Measurements from ENCODE around the gene PCGF2. TPM values are rescaled to one million over a fixed set of nuclear protein-coding genes. Genes with fewer than 3 reads are reported as not detected.

Gene PCGF2
- total RNA-seq, 4 donors from 2014 or later = 5.3 to 15.2 (median 7.0) TPM

DNA sequence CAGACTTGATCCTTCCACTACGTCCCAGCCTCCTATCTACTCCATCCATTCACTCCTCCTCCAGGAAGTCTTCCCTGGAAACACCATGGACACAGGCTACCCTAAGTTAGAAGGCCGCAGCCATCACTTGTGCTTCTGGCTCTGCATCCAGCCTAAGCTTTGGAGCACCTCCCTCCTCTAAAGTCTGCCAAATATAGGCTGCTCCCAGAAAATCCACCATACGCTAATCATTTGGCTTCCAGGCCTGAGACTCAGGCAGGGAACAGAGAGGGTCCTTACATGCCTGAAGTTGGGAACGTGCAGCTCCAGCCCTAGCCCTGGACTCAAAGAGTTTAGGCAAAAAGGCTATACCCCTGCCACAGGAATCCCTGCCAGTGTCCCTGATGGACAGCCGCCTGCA lies 6.7 kb downstream of the PCGF2 start:
- no peak overlapping the region for H3K4me3 ChIP-seq
- no peak for DNase-seq (ENCODE audit: low spot score in 2 of 2)
- peaks cover 34% of the 10 kb centered on the region for H3K36me3 ChIP-seq
- H3K9me3 ChIP-seq = no peaks in the 10 kb centered on the region
- peak overlapping the region; percentile 90 for H3K27ac ChIP-seq
- H3K27me3 ChIP-seq = no peaks in the 10 kb centered on the region
- 50% methylated on average over 5 of the region's 5 CpGs for WGBS
- H3K4me1 ChIP-seq = peaks cover 40% of the 10 kb centered on the region
- TF ChIP-seq POLR2A (IDR thresholded peaks at IDR 0.05) = no peak
- TF ChIP-seq EP300 (IDR thresholded peaks at IDR 0.05) = no peak
- TF ChIP-seq POLR2AphosphoS5 (IDR thresholded peaks at IDR 0.05) = no peak
- TF ChIP-seq, protein P1, sequence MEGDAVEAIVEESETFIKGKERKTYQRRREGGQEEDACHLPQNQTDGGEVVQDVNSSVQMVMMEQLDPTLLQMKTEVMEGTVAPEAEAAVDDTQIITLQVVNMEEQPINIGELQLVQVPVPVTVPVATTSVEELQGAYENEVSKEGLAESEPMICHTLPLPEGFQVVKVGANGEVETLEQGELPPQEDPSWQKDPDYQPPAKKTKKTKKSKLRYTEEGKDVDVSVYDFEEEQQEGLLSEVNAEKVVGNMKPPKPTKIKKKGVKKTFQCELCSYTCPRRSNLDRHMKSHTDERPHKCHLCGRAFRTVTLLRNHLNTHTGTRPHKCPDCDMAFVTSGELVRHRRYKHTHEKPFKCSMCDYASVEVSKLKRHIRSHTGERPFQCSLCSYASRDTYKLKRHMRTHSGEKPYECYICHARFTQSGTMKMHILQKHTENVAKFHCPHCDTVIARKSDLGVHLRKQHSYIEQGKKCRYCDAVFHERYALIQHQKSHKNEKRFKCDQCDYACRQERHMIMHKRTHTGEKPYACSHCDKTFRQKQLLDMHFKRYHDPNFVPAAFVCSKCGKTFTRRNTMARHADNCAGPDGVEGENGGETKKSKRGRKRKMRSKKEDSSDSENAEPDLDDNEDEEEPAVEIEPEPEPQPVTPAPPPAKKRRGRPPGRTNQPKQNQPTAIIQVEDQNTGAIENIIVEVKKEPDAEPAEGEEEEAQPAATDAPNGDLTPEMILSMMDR (IDR thresholded peaks at IDR 0.05) = no peak

DNA sequence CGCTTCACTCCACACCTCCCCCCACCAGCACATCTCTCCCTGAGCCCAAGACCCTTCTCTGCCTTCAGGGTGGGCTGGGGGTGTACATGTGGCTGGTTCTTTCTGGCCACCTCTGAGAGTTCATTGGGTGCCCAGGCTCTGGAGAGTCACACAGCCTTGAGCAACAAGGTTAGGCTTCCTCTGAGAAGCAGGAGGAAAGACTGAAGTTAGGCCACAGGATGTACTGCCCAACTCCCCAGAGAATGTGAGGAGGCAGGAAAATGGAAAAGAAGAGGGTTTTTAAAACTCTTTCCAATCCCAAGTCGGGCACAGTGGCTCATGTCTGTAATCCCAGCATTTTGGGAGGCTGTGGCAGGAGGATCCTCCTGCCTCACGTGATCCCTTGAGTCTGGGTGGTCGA lies 7.3 kb downstream of the PCGF2 start:
- Histone ChIP-seq H3K36me3 (peaks cover 40% of the 10 kb centered on the region), H3K4me1 (peaks cover 34% of the 10 kb centered on the region), H3K27me3 (no peaks in the 10 kb centered on the region), H3K27ac (no peak overlapping the region), H3K4me3 (no peak overlapping the region), H3K9me3 (no peaks in the 10 kb centered on the region)
- TF ChIP-seq EP300 (IDR thresholded peaks at IDR 0.05) = no peak
- TF ChIP-seq, protein P1 (IDR thresholded peaks at IDR 0.05) = no peak
- TF ChIP-seq POLR2AphosphoS5 (IDR thresholded peaks at IDR 0.05) = no peak
- no peak for TF ChIP-seq POLR2A (IDR thresholded peaks at IDR 0.05)
- no peak for DNase-seq (ENCODE audit: low spot score in 2 of 2)
- 86% methylated on average over 4 of the region's 4 CpGs for WGBS

DNA sequence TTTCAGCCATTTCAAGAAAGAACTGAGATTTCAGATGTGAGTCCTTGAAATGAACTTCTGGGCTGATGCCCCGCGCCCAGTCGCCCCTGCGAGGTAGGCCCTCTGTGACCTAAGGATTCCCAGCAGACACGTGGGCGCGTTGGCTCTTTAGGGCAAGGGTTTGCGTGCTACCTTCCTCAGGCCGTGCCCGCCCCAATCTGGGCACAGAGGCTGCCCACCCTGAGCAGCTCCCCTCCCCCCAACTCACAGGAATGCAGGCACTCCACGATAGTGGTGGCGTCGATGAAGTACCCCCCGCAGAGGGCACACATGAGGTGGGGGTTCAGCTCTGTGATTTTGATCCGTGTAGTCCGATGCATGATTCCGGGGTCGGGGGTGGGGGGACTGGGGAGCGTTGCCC lies 8.1 kb downstream of the PCGF2 start:
- Histone ChIP-seq H3K36me3 (peaks cover 44% of the 10 kb centered on the region), H3K4me1 (peaks cover 35% of the 10 kb centered on the region), H3K4me3 (no peak overlapping the region), H3K27me3 (no peaks in the 10 kb centered on the region), H3K9me3 (no peaks in the 10 kb centered on the region), H3K27ac (no peak overlapping the region)
- TF ChIP-seq, protein P1 (IDR thresholded peaks at IDR 0.05) = no peak
- TF ChIP-seq EP300 (IDR thresholded peaks at IDR 0.05) = no peak
- no peak for TF ChIP-seq POLR2AphosphoS5 (IDR thresholded peaks at IDR 0.05)
- TF ChIP-seq POLR2A (IDR thresholded peaks at IDR 0.05) = no peak
- whole genome bisulfite sequencing = 91% methylated on average over 16 of the region's 19 CpGs
- DNase-seq (ENCODE audit: low spot score in 2 of 2) = no peak

DNA sequence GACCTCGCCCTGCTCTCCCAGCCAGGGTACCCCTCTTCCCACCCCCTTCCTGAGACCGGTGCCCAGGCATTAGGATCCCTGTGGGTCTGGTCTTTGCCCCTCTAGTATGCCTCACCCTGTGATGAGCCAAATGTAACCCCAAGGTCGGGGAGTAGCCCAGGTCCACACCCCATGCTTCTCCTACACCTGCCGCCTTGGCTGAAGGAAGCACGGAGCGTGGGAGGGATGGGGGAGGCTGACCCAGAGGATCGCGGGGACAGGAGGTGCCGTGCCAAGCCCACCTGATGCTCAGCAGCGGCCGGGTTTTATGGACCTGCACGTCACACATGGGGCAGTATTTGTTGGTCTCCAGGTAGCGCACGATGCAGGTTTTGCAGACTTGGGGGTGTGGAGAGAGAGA lies 8.8 kb downstream of the PCGF2 start:
- Histone ChIP-seq H3K4me3 (no peak overlapping the region), H3K27me3 (no peaks in the 10 kb centered on the region), H3K36me3 (peaks cover 44% of the 10 kb centered on the region), H3K9me3 (no peaks in the 10 kb centered on the region), H3K4me1 (peaks cover 36% of the 10 kb centered on the region), H3K27ac (no peak overlapping the region)
- WGBS = 85% methylated on average over 14 of the region's 14 CpGs
- TF ChIP-seq POLR2A (IDR thresholded peaks at IDR 0.05) = no peak
- TF ChIP-seq, protein P1 (IDR thresholded peaks at IDR 0.05) = no peak
- no peak for TF ChIP-seq EP300 (IDR thresholded peaks at IDR 0.05)
- no peak for TF ChIP-seq POLR2AphosphoS5 (IDR thresholded peaks at IDR 0.05)
- no peak for DNase-seq (ENCODE audit: low spot score in 2 of 2)

DNA sequence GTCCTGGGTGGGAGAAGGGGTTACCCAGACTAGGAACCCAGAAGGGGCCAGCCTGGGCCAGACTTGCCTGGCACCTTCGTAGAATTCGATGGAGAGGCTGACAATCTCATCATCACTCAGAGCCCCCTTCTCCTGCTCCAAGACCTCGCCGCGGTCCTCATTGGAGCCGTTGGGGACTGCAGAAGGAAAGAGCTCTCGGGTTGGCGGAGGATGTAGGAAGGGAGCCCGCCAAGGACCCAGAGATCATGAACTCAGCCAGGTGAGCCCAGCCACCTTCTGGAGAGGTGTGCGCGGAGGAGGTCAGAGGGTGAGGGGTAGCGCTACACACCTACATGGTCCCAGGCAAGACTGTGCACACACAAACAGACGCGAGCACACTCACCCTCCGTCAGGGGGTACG lies 9.4 kb downstream of the PCGF2 start:
- TF ChIP-seq, protein P1 (IDR thresholded peaks at IDR 0.05) = no peak
- no peak for TF ChIP-seq POLR2A (IDR thresholded peaks at IDR 0.05)
- no peak for TF ChIP-seq EP300 (IDR thresholded peaks at IDR 0.05)
- TF ChIP-seq POLR2AphosphoS5 (IDR thresholded peaks at IDR 0.05) = no peak
- WGBS = 96% methylated on average over 16 of the region's 16 CpGs
- Histone ChIP-seq H3K27me3 (no peaks in the 10 kb centered on the region), H3K36me3 (peaks cover 44% of the 10 kb centered on the region), H3K27ac (no peak overlapping the region), H3K9me3 (no peaks in the 10 kb centered on the region), H3K4me3 (no peak overlapping the region), H3K4me1 (peaks cover 38% of the 10 kb centered on the region)
- no peak for DNase-seq (ENCODE audit: low spot score in 2 of 2)

Data from suprapubic skin (tissue), 4 donors.